B cell (primary cell): ENCODE data around the gene CASKIN1. TPM values are rescaled to one million over a fixed set of nuclear protein-coding genes. Genes with fewer than 3 reads are reported as not detected.

Experiments
- ATAC-seq: fragments of 200-7000 bp; cut with Tn5 transposase; one replicate; pipeline ENCODE4 v1.10.0; 2021; ENCODE audit warnings: low read depth, mild to moderate bottlenecking, moderate number of reproducible peaks, moderate library complexity
- CTCF ChIA-PET: fragments of 350-600 bp; sonication (Branson Sonifier 250); formaldehyde crosslinking; loops from one replicate; lab custom pipeline; 2021; ENCODE audit warnings: antibody characterized with exemption, inconsistent platforms; lab: Charles Lee
- POLR2A ChIA-PET: fragments of 350-600 bp; sonication (Branson Sonifier 250); formaldehyde crosslinking; loops from one replicate; lab custom pipeline; 2021; ENCODE audit warnings: antibody characterized with exemption; lab: Charles Lee
- DNase-seq: peaks from one replicate; pipeline ENCODE4 v3.0.0; 2013
- H2AFZ ChIP-seq: 2 replicates; pipeline ENCODE4 v1.6.1; 2012; ENCODE audit warnings: mild to moderate bottlenecking, low read depth, low read length; ENCODE audit not compliant: insufficient read depth, poor library complexity, severe bottlenecking
- H3K27ac ChIP-seq, 2 donors: 1 replicate in 1 of 2; 2 replicates in 1 of 2; pipeline ENCODE4 v1.5.1; 2012 to 2013; ENCODE audit warnings: low read length in 2 of 2, mild to moderate bottlenecking in 2 of 2, moderate library complexity in 1 of 2
- H3K27me3 ChIP-seq, 4 experiments: fragments of 200-600 bp in 1 of 4; sonication (generic) in 1 of 4; replicated peaks in 1 of 4; 1 replicate in 2 of 4; 2 replicates in 2 of 4; pipeline versions ENCODE4 v1.6.1 to v1.7.0; 2013 to 2016; ENCODE audit warnings: low read length in 3 of 4, mild to moderate bottlenecking in 2 of 4, mixed read lengths in 1 of 4, moderate library complexity in 1 of 4; ENCODE audit not compliant: insufficient read depth in 4 of 4, control insufficient read depth in 3 of 4; ENCODE audit errors: control extremely low read depth in 1 of 4
- H3K36me3 ChIP-seq, 2 experiments: replicated peaks in 1 of 2; 1 replicate in 1 of 2; 2 replicates in 1 of 2; pipeline versions ENCODE4 v1.6.1 to v1.7.1; 2013; ENCODE audit warnings: low read length in 1 of 2; ENCODE audit not compliant: insufficient read depth in 2 of 2, control insufficient read depth in 1 of 2; ENCODE audit errors: control extremely low read depth in 1 of 2, extremely low read depth in 1 of 2
- H3K4me1 ChIP-seq, 2 donors: fragments of 200-600 bp in 1 of 2; sonication (generic) in 1 of 2; 1 replicate in 1 of 2; 2 replicates in 1 of 2; pipeline versions ENCODE4 v1.5.1 to v1.6.1; 2013 to 2017; ENCODE audit warnings: low read length in 2 of 2; ENCODE audit not compliant: control insufficient read depth in 2 of 2, insufficient read depth in 2 of 2
- H3K4me2 ChIP-seq: replicated peaks from 2 replicates; pipeline ENCODE3; 2012; ENCODE audit warnings: mild to moderate bottlenecking, low read depth, low read length; ENCODE audit not compliant: poor library complexity, severe bottlenecking
- H3K4me3 ChIP-seq, 5 experiments: fragments of 200-600 bp in 1 of 5; sonication (generic) in 1 of 5; 1 replicate in 3 of 5; 2 replicates in 2 of 5; pipeline versions ENCODE4 v1.5.1 to v1.7.0; 2011 to 2016; ENCODE audit warnings: low read length in 4 of 5, mild to moderate bottlenecking in 4 of 5, low read depth in 2 of 5, control low read depth in 1 of 5, moderate library complexity in 1 of 5; ENCODE audit not compliant: insufficient read depth in 1 of 5; ENCODE audit errors: control extremely low read depth in 1 of 5, extremely low read depth in 1 of 5
- H3K79me2 ChIP-seq: fragments of 200-600 bp; sonication (generic); one replicate; pipeline ENCODE4 v1.6.0; 2016; ENCODE audit warnings: low read length; ENCODE audit not compliant: control insufficient read depth, insufficient read depth
- H3K9ac ChIP-seq: fragments of 200-600 bp; sonication (generic); 2 replicates; pipeline ENCODE4 v1.6.1; 2017; ENCODE audit warnings: mild to moderate bottlenecking, low read length, moderate library complexity
- H3K9me3 ChIP-seq, 3 donors: one replicate each; pipeline versions ENCODE4 v1.6.1 to v1.7.1; 2013; ENCODE audit warnings: low read length in 2 of 3; ENCODE audit not compliant: control insufficient read depth in 2 of 3, insufficient read depth in 1 of 3; ENCODE audit errors: control extremely low read depth in 1 of 3
- H4K20me1 ChIP-seq: 2 replicates; pipeline ENCODE4 v1.6.0; 2012; ENCODE audit warnings: mild to moderate bottlenecking, low read length; ENCODE audit not compliant: insufficient read depth, control insufficient read depth, poor library complexity, severe bottlenecking
- H3K27ac Mint-ChIP-seq: one replicate; pipeline ENCODE4 v1.8.0; 2021; ENCODE audit warnings: mixed read lengths
- H3K27me3 Mint-ChIP-seq: one replicate; pipeline ENCODE4 v1.8.0; 2021; ENCODE audit warnings: mixed read lengths
- H3K4me1 Mint-ChIP-seq: one replicate; pipeline ENCODE4 v1.8.0; 2021; ENCODE audit warnings: mixed read lengths
- H3K4me3 Mint-ChIP-seq: one replicate; pipeline ENCODE4 v1.8.0; 2021; ENCODE audit warnings: mixed read lengths
- H3K9me3 Mint-ChIP-seq: one replicate; pipeline ENCODE4 v1.8.0; 2022; ENCODE audit warnings: mixed read lengths; ENCODE audit not compliant: insufficient read depth
- EZH2 ChIP-seq: IDR thresholded peaks from 2 replicates; pipeline ENCODE4 v1.6.1; 2012; ENCODE audit warnings: borderline replicate concordance, low read depth, mild to moderate bottlenecking, moderate library complexity, low read length; ENCODE audit not compliant: insufficient read depth, poor library complexity, severe bottlenecking
- WGBS: methylation state at CpG from one replicate; pipeline ENCODE4 v1.1.5; 2013; ENCODE audit warnings: missing lambda C conversion rate; ENCODE audit not compliant: insufficient coverage; 5-methylcytosine and 5-hydroxymethylcytosine counted together
- intact Hi-C: fragments of 100-400 bp; cut with micrococcal nuclease; formaldehyde crosslinking; loops from one replicate; pipeline ENCODE4 v1.10.0; 2022
- polyA plus RNA-seq: library from polyadenylated mRNA; depleted of rRNA; stranded (reverse); fragments of >200 nt; gene quantifications from 2 replicates; pipeline ENCODE4 v1.2.3, GENCODE V29; 2012
- total RNA-seq, 2 donors: library from RNA; stranded (reverse); fragments of 120-200 nt in 1 of 2; gene quantifications; 1 replicate in 1 of 2; 2 replicates in 1 of 2; pipeline versions ENCODE4 v1.2.3 to v1.2.4, GENCODE V29; 2013 to 2022
- TF ChIP-seq, protein P1 (sequence below): fragments of 200-600 bp; IDR thresholded peaks from one replicate; pipeline ENCODE4 v1.8.0; 2022; ENCODE audit warnings: antibody characterized with exemption, mild to moderate bottlenecking

Gene CASKIN1
- total and polyA plus RNA-seq, 2 donors (not counting 1 experiment from before 2014, with no cell fraction given) = 0.01 TPM; not detected in 1

DNA sequence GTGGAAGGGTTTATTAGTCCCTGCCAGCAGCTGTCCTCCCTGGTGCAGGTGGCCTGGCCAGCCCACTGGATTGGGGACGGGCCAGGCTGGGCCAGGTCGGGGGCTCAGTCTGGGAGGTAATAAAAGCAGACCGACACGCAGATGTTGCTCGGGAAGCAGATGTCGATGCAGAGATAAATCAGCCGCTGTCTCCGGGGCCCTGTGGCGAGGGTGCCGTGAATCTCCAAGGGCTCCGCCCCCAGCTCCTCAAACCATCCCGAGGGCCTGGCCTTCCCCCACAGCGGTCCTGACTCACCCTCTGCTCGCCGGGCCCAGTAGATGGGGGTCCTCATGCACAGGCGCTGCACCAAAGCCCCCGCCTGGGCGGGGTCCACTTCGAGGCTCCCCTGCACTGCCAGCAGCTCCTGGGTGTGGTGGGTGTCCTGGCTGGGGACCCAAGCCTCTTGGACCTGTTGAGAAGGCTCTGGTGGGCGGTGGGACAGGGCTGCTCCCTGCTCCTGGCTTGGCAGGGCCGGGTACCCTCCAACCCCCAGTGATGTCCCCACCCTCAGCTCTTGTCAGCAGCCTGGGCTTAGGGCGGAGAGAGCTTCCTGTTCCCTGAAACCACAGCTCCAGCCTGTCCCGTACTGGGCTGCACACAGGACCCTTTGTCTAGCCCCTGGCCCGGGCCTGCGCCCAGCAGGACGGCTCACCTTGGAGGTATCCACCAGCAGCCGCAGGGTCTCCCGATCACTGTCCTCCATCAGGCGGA, 13.0 kb upstream of the CASKIN1 start:
- DNase-seq = no peak
- WGBS = 96% methylated on average over 22 of the region's 29 CpGs

More for the DNA sequence above, 13.0 kb upstream of the CASKIN1 start:
- H2AFZ ChIP-seq = no peak overlapping the region
- Mint-ChIP-seq H3K27me3 (no peaks in the 10 kb centered on the region), H3K27ac (no peak overlapping the region), H3K4me1 (peaks cover 32% of the 10 kb centered on the region), H3K9me3 (no peaks in the 10 kb centered on the region), H3K4me3 (no peak overlapping the region)
- peaks cover 21 to 34% of the 10 kb centered on the region in 2 donors for H3K4me1 ChIP-seq
- H3K27me3 ChIP-seq = no peaks in the 10 kb centered on the region
- peaks cover 0 to 37% of the 10 kb centered on the region in 2 experiments for H3K36me3 ChIP-seq
- peaks cover 11% of the 10 kb centered on the region for H4K20me1 ChIP-seq
- intact Hi-C loops = no loop called here
- CTCF ChIA-PET = interaction anchor here (1.2 kb wide), 1 partner anchor 14 kb away, joined by 3 read pairs; no protein-coding TSS in a partner anchor
- no peak overlapping the region for H3K4me3 ChIP-seq
- H3K9me3 ChIP-seq = no peaks in the 10 kb centered on the region
- H3K9ac ChIP-seq = no peak overlapping the region
- POLR2A ChIA-PET = interaction anchor here (0.5 kb wide), 1 partner anchor 7 kb away, joined by 5 read pairs; no protein-coding TSS in a partner anchor
- TF ChIP-seq, protein P1, sequence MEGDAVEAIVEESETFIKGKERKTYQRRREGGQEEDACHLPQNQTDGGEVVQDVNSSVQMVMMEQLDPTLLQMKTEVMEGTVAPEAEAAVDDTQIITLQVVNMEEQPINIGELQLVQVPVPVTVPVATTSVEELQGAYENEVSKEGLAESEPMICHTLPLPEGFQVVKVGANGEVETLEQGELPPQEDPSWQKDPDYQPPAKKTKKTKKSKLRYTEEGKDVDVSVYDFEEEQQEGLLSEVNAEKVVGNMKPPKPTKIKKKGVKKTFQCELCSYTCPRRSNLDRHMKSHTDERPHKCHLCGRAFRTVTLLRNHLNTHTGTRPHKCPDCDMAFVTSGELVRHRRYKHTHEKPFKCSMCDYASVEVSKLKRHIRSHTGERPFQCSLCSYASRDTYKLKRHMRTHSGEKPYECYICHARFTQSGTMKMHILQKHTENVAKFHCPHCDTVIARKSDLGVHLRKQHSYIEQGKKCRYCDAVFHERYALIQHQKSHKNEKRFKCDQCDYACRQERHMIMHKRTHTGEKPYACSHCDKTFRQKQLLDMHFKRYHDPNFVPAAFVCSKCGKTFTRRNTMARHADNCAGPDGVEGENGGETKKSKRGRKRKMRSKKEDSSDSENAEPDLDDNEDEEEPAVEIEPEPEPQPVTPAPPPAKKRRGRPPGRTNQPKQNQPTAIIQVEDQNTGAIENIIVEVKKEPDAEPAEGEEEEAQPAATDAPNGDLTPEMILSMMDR = no peak
- no peak for TF ChIP-seq EZH2
- no peak for ATAC-seq
- H3K27ac ChIP-seq = no peak overlapping the region
- H3K4me2 ChIP-seq = no peak overlapping the region
- H3K79me2 ChIP-seq = peaks cover 25% of the 10 kb centered on the region
